ENCODE measurements around the gene SLC36A3. TPM values are rescaled to one million over a fixed set of nuclear protein-coding genes. Genes with fewer than 3 reads are reported as not detected.

Gene SLC36A3
- total RNA-seq, 2 experiments from 2014 or later, result not detected

DNA sequence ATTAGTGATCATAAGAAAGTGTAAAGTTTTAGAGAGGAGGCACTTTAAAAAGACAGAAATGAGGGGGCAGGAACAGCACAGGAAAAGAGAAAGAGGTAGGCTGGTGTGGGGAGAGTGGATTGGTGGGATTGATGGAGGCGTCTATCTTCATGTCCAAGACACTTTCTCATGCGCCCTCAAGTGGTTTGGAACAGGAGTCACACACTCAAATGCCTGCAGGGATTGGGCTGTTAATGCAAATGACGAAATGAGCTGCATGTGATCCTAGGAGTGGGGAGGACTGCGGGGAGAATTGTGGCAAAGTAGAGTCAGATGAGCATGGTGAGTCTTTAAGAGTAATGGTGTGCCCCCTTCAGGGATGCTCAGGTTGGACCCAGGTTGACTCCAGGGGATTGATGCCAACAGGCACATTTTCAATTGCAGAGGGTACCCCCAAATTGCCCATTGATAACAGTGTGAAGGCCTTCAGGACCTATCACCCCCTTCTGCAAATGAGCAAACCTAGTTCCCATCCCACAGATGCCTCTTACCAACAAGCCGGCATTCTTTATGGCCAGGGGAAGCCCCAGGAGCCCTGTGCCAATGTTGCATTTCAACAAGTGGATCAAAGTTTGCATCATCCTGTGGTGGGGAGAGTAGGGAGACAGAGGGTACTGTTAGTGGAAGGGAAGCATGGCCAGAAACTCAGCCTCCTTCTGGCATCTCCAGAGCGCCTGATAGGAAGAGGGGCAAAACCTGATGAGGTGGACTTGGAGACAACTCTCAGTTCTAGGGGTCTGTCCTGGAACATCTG is 5.3 kb downstream of the SLC36A3 start:
- no peaks in the 10 kb centered on the region for H3K79me2 ChIP-seq (ENCODE audit: insufficient read depth, low read depth, low read length)
- DNase-seq (ENCODE audit: low spot score), result peak; percentile 68
- H3K27ac ChIP-seq (ENCODE audit: low read depth, low read length, poor library complexity, severe bottlenecking), result no peak overlapping the region
- intact Hi-C loops (cut with micrococcal nuclease; ENCODE audit: unreplicated experiment), result no loop called here
- H3K4me1 ChIP-seq (ENCODE audit: insufficient read depth, low read length, poor library complexity, severe bottlenecking), result no peaks in the 10 kb centered on the region
- ChIA-PET POLR2A (no interaction called here), CTCF (ENCODE audit: unreplicated experiment) (interaction anchor here (0.5 to 0.6 kb wide), 2 partner anchors 44 to 74 kb away, joined by 3 read pairs; partner anchors contain the start of gene CCDC69)
- BruUV-seq (replicated peaks), result no TSS peak
- H3K36me3 ChIP-seq (ENCODE audit: insufficient read depth, low read length), result no peaks in the 10 kb centered on the region
- H2AFZ ChIP-seq (ENCODE audit: low read length), result no peak overlapping the region
- no peaks in the 10 kb centered on the region for H4K20me1 ChIP-seq (ENCODE audit: insufficient read depth, low read length)
- no peaks in the 10 kb centered on the region for H3K9me2 ChIP-seq (ENCODE audit: insufficient read depth, low read length)
- no peak overlapping the region for H3K4me2 ChIP-seq (ENCODE audit: low read length)
- no peak overlapping the region for H3K4me3 ChIP-seq (ENCODE audit: low read depth, low read length, poor library complexity, severe bottlenecking)
- no peak for TF ChIP-seq EZH2phosphoT487 (IDR thresholded peaks at IDR 0.05; ENCODE audit: borderline replicate concordance, low read depth, low read length)
- TF ChIP-seq, protein P1, sequence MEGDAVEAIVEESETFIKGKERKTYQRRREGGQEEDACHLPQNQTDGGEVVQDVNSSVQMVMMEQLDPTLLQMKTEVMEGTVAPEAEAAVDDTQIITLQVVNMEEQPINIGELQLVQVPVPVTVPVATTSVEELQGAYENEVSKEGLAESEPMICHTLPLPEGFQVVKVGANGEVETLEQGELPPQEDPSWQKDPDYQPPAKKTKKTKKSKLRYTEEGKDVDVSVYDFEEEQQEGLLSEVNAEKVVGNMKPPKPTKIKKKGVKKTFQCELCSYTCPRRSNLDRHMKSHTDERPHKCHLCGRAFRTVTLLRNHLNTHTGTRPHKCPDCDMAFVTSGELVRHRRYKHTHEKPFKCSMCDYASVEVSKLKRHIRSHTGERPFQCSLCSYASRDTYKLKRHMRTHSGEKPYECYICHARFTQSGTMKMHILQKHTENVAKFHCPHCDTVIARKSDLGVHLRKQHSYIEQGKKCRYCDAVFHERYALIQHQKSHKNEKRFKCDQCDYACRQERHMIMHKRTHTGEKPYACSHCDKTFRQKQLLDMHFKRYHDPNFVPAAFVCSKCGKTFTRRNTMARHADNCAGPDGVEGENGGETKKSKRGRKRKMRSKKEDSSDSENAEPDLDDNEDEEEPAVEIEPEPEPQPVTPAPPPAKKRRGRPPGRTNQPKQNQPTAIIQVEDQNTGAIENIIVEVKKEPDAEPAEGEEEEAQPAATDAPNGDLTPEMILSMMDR (conservative IDR thresholded peaks at IDR 0.05; ENCODE audit: low read length), result peak; percentile 73
- H3K9me3 ChIP-seq (ENCODE audit: low read length), result no peaks in the 10 kb centered on the region

DNA sequence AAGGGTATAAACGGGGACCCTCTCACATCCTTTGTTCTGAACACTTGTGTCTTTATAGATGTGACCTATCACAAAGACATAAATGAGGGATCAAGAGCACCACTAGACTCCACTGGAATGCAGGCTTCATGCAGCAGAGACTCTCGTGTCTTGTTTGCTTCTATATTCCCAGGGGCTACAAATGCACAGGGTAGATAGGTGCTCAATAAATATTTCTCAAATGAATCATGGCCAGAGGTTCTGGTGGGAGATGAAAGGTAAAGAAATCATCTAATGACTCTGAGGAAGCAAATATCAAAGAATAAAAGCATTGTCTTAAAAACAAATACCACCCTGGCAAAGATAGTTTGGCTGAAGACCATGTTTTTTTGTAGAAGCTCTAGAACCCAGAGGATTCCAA is 6.6 kb downstream of the SLC36A3 start:
- H3K79me2 ChIP-seq (ENCODE audit: insufficient read depth, low read depth, low read length), result no peaks in the 10 kb centered on the region
- ChIA-PET POLR2A (no interaction called here), CTCF (ENCODE audit: unreplicated experiment) (no interaction called here)
- no TSS peak for BruUV-seq (replicated peaks)
- no peak overlapping the region for H3K4me2 ChIP-seq (ENCODE audit: low read length)
- H3K4me3 ChIP-seq (ENCODE audit: low read depth, low read length, poor library complexity, severe bottlenecking), result no peak overlapping the region
- H3K9me2 ChIP-seq (ENCODE audit: insufficient read depth, low read length), result no peaks in the 10 kb centered on the region
- no peak overlapping the region for H3K27ac ChIP-seq (ENCODE audit: low read depth, low read length, poor library complexity, severe bottlenecking)
- no peaks in the 10 kb centered on the region for H4K20me1 ChIP-seq (ENCODE audit: insufficient read depth, low read length)
- intact Hi-C loops (cut with micrococcal nuclease; ENCODE audit: unreplicated experiment), result no loop called here
- TF ChIP-seq, protein P1 (conservative IDR thresholded peaks at IDR 0.05; ENCODE audit: low read length), result no peak
- TF ChIP-seq EZH2phosphoT487 (IDR thresholded peaks at IDR 0.05; ENCODE audit: borderline replicate concordance, low read depth, low read length), result no peak
- no peak overlapping the region for H2AFZ ChIP-seq (ENCODE audit: low read length)
- H3K4me1 ChIP-seq (ENCODE audit: insufficient read depth, low read length, poor library complexity, severe bottlenecking), result no peaks in the 10 kb centered on the region
- no peaks in the 10 kb centered on the region for H3K9me3 ChIP-seq (ENCODE audit: low read length)
- no peaks in the 10 kb centered on the region for H3K36me3 ChIP-seq (ENCODE audit: insufficient read depth, low read length)
- DNase-seq (ENCODE audit: low spot score), result no peak

DNA sequence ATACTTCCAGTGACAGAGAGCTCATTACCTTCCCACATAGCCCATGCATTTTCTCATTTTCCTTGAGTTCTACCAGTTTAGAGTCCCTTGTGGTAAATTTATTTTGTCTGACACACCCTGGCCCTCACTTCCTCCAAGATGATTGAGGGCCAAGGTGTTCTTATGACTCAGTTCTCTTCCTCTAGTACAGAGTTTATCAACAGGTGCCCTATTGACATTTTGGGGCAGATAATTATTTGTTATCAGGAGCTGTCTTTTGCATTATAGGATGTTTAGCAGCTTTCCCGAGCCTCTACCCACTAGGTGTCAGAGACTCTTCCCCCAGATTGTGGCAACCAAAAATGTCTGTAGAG is 7.1 kb downstream of the SLC36A3 start:
- no peaks in the 10 kb centered on the region for H4K20me1 ChIP-seq (ENCODE audit: insufficient read depth, low read length)
- H3K9me3 ChIP-seq (ENCODE audit: low read length), result no peaks in the 10 kb centered on the region
- H2AFZ ChIP-seq (ENCODE audit: low read length), result no peak overlapping the region
- no peak overlapping the region for H3K4me3 ChIP-seq (ENCODE audit: low read depth, low read length, poor library complexity, severe bottlenecking)
- H3K27ac ChIP-seq (ENCODE audit: low read depth, low read length, poor library complexity, severe bottlenecking), result no peak overlapping the region
- H3K4me2 ChIP-seq (ENCODE audit: low read length), result no peak overlapping the region
- no peak for DNase-seq (ENCODE audit: low spot score)
- H3K79me2 ChIP-seq (ENCODE audit: insufficient read depth, low read depth, low read length), result no peaks in the 10 kb centered on the region
- BruUV-seq (replicated peaks), result no TSS peak
- ChIA-PET CTCF (ENCODE audit: unreplicated experiment) (no interaction called here), POLR2A (no interaction called here)
- no peaks in the 10 kb centered on the region for H3K4me1 ChIP-seq (ENCODE audit: insufficient read depth, low read length, poor library complexity, severe bottlenecking)
- no peak for TF ChIP-seq EZH2phosphoT487 (IDR thresholded peaks at IDR 0.05; ENCODE audit: borderline replicate concordance, low read depth, low read length)
- TF ChIP-seq, protein P1 (conservative IDR thresholded peaks at IDR 0.05; ENCODE audit: low read length), result no peak
- H3K9me2 ChIP-seq (ENCODE audit: insufficient read depth, low read length), result no peaks in the 10 kb centered on the region
- intact Hi-C loops (cut with micrococcal nuclease; ENCODE audit: unreplicated experiment), result no loop called here
- no peaks in the 10 kb centered on the region for H3K36me3 ChIP-seq (ENCODE audit: insufficient read depth, low read length)

Measured in OCI-LY7 (cell line).